Measurements from ENCODE around the gene RBM14.

RBM14 gene

GRCh38 chr11:66625041-66625751 is 8.8 kb downstream of the RBM14 start:
- Histone ChIP-seq H4K5ac (ENCODE audit: low read length) (no peak overlapping the region), H3K27ac (ENCODE audit: low read depth, low read length) (no peak overlapping the region), H2BK120ac (ENCODE audit: low read depth, low read length) (no peak overlapping the region), H3K18ac (ENCODE audit: low read length) (no peak overlapping the region), H3K4me3 (ENCODE audit: low read length) (no peak overlapping the region), H3K79me1 (ENCODE audit: low read length) (peaks cover 36% of the 10 kb centered on the region), H3K56ac (ENCODE audit: low read length) (no peak overlapping the region), H3K4ac (ENCODE audit: low read depth, low read length) (no peak overlapping the region), H3K4me2 (ENCODE audit: low read length) (no peak overlapping the region), H2AK5ac (ENCODE audit: low read length) (no peak overlapping the region), H3K23ac (ENCODE audit: low read length) (no peak overlapping the region), H3K9ac (ENCODE audit: low read length) (no peak overlapping the region), H2BK5ac (ENCODE audit: low read length) (no peak overlapping the region), H3K27me3 (ENCODE audit: insufficient read depth, low read length, poor library complexity) (no peaks in the 10 kb centered on the region), H3K36me3 (ENCODE audit: control insufficient read depth, insufficient read depth, low read length) (peaks cover 36% of the 10 kb centered on the region), H3K79me2 (ENCODE audit: control insufficient read depth, insufficient read depth, low read length) (peaks cover 96% of the 10 kb centered on the region), H3K4me1 (ENCODE audit: control insufficient read depth, low read depth, low read length) (no peaks in the 10 kb centered on the region), H4K8ac (ENCODE audit: low read depth, low read length) (no peak overlapping the region), H2BK15ac (replicated peaks; ENCODE audit: low read depth) (no peak overlapping the region)
- no CpG with 5 or more reads among the region's 26 CpGs for WGBS (ENCODE audit: extremely low coverage, insufficient coverage, low lambda C conversion rate)
- DNase-seq: no peak

GRCh38 chr11:66625752-66626149 is 9.3 kb downstream of the RBM14 start:
- H4K8ac ChIP-seq (ENCODE audit: low read depth, low read length): no peak overlapping the region
- H3K4me1 ChIP-seq (ENCODE audit: control insufficient read depth, low read depth, low read length): no peaks in the 10 kb centered on the region
- no peak overlapping the region for H3K56ac ChIP-seq (ENCODE audit: low read length)
- no peak overlapping the region for H3K23ac ChIP-seq (ENCODE audit: low read length)
- peaks cover 36% of the 10 kb centered on the region for H3K36me3 ChIP-seq (ENCODE audit: control insufficient read depth, insufficient read depth, low read length)
- H3K79me1 ChIP-seq (ENCODE audit: low read length): peaks cover 37% of the 10 kb centered on the region
- no peak overlapping the region for H3K4me3 ChIP-seq (ENCODE audit: low read length)
- no peak overlapping the region for H3K4me2 ChIP-seq (ENCODE audit: low read length)
- no peak for DNase-seq
- no peak overlapping the region for H2BK15ac ChIP-seq (replicated peaks; ENCODE audit: low read depth)
- no peak overlapping the region for H2AK5ac ChIP-seq (ENCODE audit: low read length)
- no peak overlapping the region for H3K4ac ChIP-seq (ENCODE audit: low read depth, low read length)
- H2BK120ac ChIP-seq (ENCODE audit: low read depth, low read length): no peak overlapping the region
- H3K79me2 ChIP-seq (ENCODE audit: control insufficient read depth, insufficient read depth, low read length): peaks cover 96% of the 10 kb centered on the region
- no peaks in the 10 kb centered on the region for H3K27me3 ChIP-seq (ENCODE audit: insufficient read depth, low read length, poor library complexity)
- no CpG with 5 or more reads among the region's 9 CpGs for WGBS (ENCODE audit: extremely low coverage, insufficient coverage, low lambda C conversion rate)
- H3K9ac ChIP-seq (ENCODE audit: low read length): no peak overlapping the region
- no peak overlapping the region for H4K5ac ChIP-seq (ENCODE audit: low read length)
- H3K27ac ChIP-seq (ENCODE audit: low read depth, low read length): no peak overlapping the region
- H2BK5ac ChIP-seq (ENCODE audit: low read length): no peak overlapping the region
- no peak overlapping the region for H3K18ac ChIP-seq (ENCODE audit: low read length)

GRCh38 chr11:66626382-66626781 is 10.0 kb downstream of the RBM14 start:
- Histone ChIP-seq H3K27me3 (ENCODE audit: insufficient read depth, low read length, poor library complexity) (no peaks in the 10 kb centered on the region), H3K4ac (ENCODE audit: low read depth, low read length) (no peak overlapping the region), H3K23ac (ENCODE audit: low read length) (no peak overlapping the region), H3K56ac (ENCODE audit: low read length) (no peak overlapping the region), H3K79me2 (ENCODE audit: control insufficient read depth, insufficient read depth, low read length) (peaks cover 90% of the 10 kb centered on the region), H3K4me2 (ENCODE audit: low read length) (no peak overlapping the region), H4K5ac (ENCODE audit: low read length) (no peak overlapping the region), H2AK5ac (ENCODE audit: low read length) (no peak overlapping the region), H3K27ac (ENCODE audit: low read depth, low read length) (no peak overlapping the region), H3K9ac (ENCODE audit: low read length) (no peak overlapping the region), H3K4me1 (ENCODE audit: control insufficient read depth, low read depth, low read length) (no peaks in the 10 kb centered on the region), H4K8ac (ENCODE audit: low read depth, low read length) (no peak overlapping the region), H2BK120ac (ENCODE audit: low read depth, low read length) (no peak overlapping the region), H2BK5ac (ENCODE audit: low read length) (no peak overlapping the region), H3K18ac (ENCODE audit: low read length) (no peak overlapping the region), H2BK15ac (replicated peaks; ENCODE audit: low read depth) (no peak overlapping the region), H3K36me3 (ENCODE audit: control insufficient read depth, insufficient read depth, low read length) (peaks cover 36% of the 10 kb centered on the region), H3K79me1 (ENCODE audit: low read length) (peaks cover 37% of the 10 kb centered on the region), H3K4me3 (ENCODE audit: low read length) (no peak overlapping the region)
- WGBS (ENCODE audit: extremely low coverage, insufficient coverage, low lambda C conversion rate): no CpG with 5 or more reads among the region's 25 CpGs
- DNase-seq: no peak

- no peak for DNase-seq
- H3K23ac ChIP-seq (ENCODE audit: low read length): no peak overlapping the region
- H3K4ac ChIP-seq (ENCODE audit: low read depth, low read length): no peak overlapping the region
- H3K56ac ChIP-seq (ENCODE audit: low read length): no peak overlapping the region
- no peak overlapping the region for H3K27ac ChIP-seq (ENCODE audit: low read depth, low read length)
- H2AK5ac ChIP-seq (ENCODE audit: low read length): no peak overlapping the region
- H4K5ac ChIP-seq (ENCODE audit: low read length): no peak overlapping the region
- WGBS (ENCODE audit: extremely low coverage, insufficient coverage, low lambda C conversion rate): no CpG with 5 or more reads among the region's 7 CpGs
- no peak overlapping the region for H2BK15ac ChIP-seq (replicated peaks; ENCODE audit: low read depth)
- no peak overlapping the region for H3K4me3 ChIP-seq (ENCODE audit: low read length)
- H3K79me1 ChIP-seq (ENCODE audit: low read length): peaks cover 40% of the 10 kb centered on the region
- no peak overlapping the region for H2BK120ac ChIP-seq (ENCODE audit: low read depth, low read length)
- peaks cover 88% of the 10 kb centered on the region for H3K79me2 ChIP-seq (ENCODE audit: control insufficient read depth, insufficient read depth, low read length)
- no peak overlapping the region for H3K4me2 ChIP-seq (ENCODE audit: low read length)
- no peak overlapping the region for H3K9ac ChIP-seq (ENCODE audit: low read length)
- no peaks in the 10 kb centered on the region for H3K4me1 ChIP-seq (ENCODE audit: control insufficient read depth, low read depth, low read length)
- H3K36me3 ChIP-seq (ENCODE audit: control insufficient read depth, insufficient read depth, low read length): peaks cover 38% of the 10 kb centered on the region
- no peak overlapping the region for H2BK5ac ChIP-seq (ENCODE audit: low read length)
- H3K27me3 ChIP-seq (ENCODE audit: insufficient read depth, low read length, poor library complexity): no peaks in the 10 kb centered on the region
- no peak overlapping the region for H3K18ac ChIP-seq (ENCODE audit: low read length)
- no peak overlapping the region for H4K8ac ChIP-seq (ENCODE audit: low read depth, low read length)
Observed at GRCh38 chr11:66626926-66627325, 10.5 kb downstream of the RBM14 start.

GRCh38 chr11:66628061-66628603 is 11.7 kb downstream of the RBM14 start:
- Histone ChIP-seq H2BK5ac (ENCODE audit: low read length) (no peak overlapping the region), H2AK5ac (ENCODE audit: low read length) (no peak overlapping the region), H3K27me3 (ENCODE audit: insufficient read depth, low read length, poor library complexity) (no peaks in the 10 kb centered on the region), H3K4ac (ENCODE audit: low read depth, low read length) (no peak overlapping the region), H3K56ac (ENCODE audit: low read length) (no peak overlapping the region), H3K79me1 (ENCODE audit: low read length) (peaks cover 42% of the 10 kb centered on the region), H3K79me2 (ENCODE audit: control insufficient read depth, insufficient read depth, low read length) (peaks cover 80% of the 10 kb centered on the region), H4K8ac (ENCODE audit: low read depth, low read length) (no peak overlapping the region), H3K4me1 (ENCODE audit: control insufficient read depth, low read depth, low read length) (no peaks in the 10 kb centered on the region), H3K4me2 (ENCODE audit: low read length) (no peak overlapping the region), H3K18ac (ENCODE audit: low read length) (no peak overlapping the region), H3K4me3 (ENCODE audit: low read length) (no peak overlapping the region), H3K27ac (ENCODE audit: low read depth, low read length) (no peak overlapping the region), H2BK120ac (ENCODE audit: low read depth, low read length) (no peak overlapping the region), H4K5ac (ENCODE audit: low read length) (no peak overlapping the region), H3K23ac (ENCODE audit: low read length) (no peak overlapping the region), H3K9ac (ENCODE audit: low read length) (no peak overlapping the region), H3K36me3 (ENCODE audit: control insufficient read depth, insufficient read depth, low read length) (peaks cover 41% of the 10 kb centered on the region), H2BK15ac (replicated peaks; ENCODE audit: low read depth) (no peak overlapping the region)
- WGBS (ENCODE audit: extremely low coverage, insufficient coverage, low lambda C conversion rate): no CpG with 5 or more reads among the region's 7 CpGs
- no peak for DNase-seq

- Histone ChIP-seq H3K4me1 (ENCODE audit: control insufficient read depth, low read depth, low read length) (no peaks in the 10 kb centered on the region), H3K56ac (ENCODE audit: low read length) (no peak overlapping the region), H3K23ac (ENCODE audit: low read length) (no peak overlapping the region), H3K4ac (ENCODE audit: low read depth, low read length) (no peak overlapping the region), H3K27me3 (ENCODE audit: insufficient read depth, low read length, poor library complexity) (no peaks in the 10 kb centered on the region), H3K79me2 (ENCODE audit: control insufficient read depth, insufficient read depth, low read length) (peaks cover 71% of the 10 kb centered on the region), H3K36me3 (ENCODE audit: control insufficient read depth, insufficient read depth, low read length) (peaks cover 38% of the 10 kb centered on the region), H3K4me2 (ENCODE audit: low read length) (no peak overlapping the region), H4K5ac (ENCODE audit: low read length) (no peak overlapping the region), H4K8ac (ENCODE audit: low read depth, low read length) (no peak overlapping the region), H2BK5ac (ENCODE audit: low read length) (no peak overlapping the region), H3K9ac (ENCODE audit: low read length) (no peak overlapping the region), H3K27ac (ENCODE audit: low read depth, low read length) (no peak overlapping the region), H3K79me1 (ENCODE audit: low read length) (peaks cover 40% of the 10 kb centered on the region), H3K18ac (ENCODE audit: low read length) (no peak overlapping the region), H2BK15ac (replicated peaks; ENCODE audit: low read depth) (no peak overlapping the region), H3K4me3 (ENCODE audit: low read length) (no peak overlapping the region), H2AK5ac (ENCODE audit: low read length) (no peak overlapping the region), H2BK120ac (ENCODE audit: low read depth, low read length) (no peak overlapping the region)
- no CpG with 5 or more reads among the region's 2 CpGs for WGBS (ENCODE audit: extremely low coverage, insufficient coverage, low lambda C conversion rate)
- DNase-seq: no peak
Observed at GRCh38 chr11:66629356-66629755, 12.9 kb downstream of the RBM14 start.
